GM12873 (cell line): Measurements from ENCODE around the gene FRMD3.

ENCODE experiments used
- TF ChIP-seq, protein P1 (sequence below): IDR thresholded peaks from 2 replicates; pipeline ENCODE4 v1.5.1; 2012; ENCODE audit warnings: low read depth, mild to moderate bottlenecking, moderate library complexity, low read length, control low read depth; ENCODE audit not compliant: insufficient read depth; ENCODE audit errors: missing control alignments

Gene FRMD3

DNA sequence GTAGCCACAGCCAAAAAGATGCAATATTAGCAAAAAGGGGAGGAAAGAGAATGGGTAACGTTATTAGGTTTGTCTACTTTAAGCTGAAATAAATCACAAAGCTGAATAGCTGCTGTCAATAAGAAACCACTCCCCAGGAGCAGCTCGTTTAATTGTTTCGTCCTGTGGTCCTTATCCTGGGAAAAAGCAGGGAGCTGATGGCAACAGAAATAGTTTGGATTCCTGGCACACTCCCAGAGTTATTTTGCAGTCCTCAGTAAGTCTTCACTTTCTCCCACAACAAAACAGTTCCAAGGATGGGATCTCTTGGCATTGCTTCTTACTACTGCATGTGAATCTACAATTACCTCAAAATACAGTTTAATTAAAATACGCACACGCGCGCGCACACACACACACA lies 28.8 kb downstream of the FRMD3 start:
- TF ChIP-seq, protein P1, sequence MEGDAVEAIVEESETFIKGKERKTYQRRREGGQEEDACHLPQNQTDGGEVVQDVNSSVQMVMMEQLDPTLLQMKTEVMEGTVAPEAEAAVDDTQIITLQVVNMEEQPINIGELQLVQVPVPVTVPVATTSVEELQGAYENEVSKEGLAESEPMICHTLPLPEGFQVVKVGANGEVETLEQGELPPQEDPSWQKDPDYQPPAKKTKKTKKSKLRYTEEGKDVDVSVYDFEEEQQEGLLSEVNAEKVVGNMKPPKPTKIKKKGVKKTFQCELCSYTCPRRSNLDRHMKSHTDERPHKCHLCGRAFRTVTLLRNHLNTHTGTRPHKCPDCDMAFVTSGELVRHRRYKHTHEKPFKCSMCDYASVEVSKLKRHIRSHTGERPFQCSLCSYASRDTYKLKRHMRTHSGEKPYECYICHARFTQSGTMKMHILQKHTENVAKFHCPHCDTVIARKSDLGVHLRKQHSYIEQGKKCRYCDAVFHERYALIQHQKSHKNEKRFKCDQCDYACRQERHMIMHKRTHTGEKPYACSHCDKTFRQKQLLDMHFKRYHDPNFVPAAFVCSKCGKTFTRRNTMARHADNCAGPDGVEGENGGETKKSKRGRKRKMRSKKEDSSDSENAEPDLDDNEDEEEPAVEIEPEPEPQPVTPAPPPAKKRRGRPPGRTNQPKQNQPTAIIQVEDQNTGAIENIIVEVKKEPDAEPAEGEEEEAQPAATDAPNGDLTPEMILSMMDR, result no peak

DNA sequence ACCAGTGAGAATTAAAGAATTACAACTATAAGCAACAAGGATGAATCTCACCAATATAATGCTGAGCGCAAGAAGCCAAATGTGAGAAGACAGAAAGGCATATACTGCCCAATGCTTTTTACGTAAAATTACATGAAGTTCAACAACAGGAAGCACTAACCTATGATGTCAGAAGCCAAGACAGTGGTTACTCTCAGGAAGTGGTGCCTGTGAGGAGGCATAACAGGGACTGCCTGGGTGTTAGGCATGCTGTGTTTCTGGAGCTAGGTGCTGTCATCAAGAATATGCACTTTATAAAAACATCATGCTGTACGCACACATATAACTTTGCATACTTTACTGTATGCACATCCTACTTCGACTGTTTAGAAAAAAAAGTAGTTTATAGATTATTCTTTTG lies 30.1 kb downstream of the FRMD3 start:
- TF ChIP-seq, protein P1, result no peak

DNA sequence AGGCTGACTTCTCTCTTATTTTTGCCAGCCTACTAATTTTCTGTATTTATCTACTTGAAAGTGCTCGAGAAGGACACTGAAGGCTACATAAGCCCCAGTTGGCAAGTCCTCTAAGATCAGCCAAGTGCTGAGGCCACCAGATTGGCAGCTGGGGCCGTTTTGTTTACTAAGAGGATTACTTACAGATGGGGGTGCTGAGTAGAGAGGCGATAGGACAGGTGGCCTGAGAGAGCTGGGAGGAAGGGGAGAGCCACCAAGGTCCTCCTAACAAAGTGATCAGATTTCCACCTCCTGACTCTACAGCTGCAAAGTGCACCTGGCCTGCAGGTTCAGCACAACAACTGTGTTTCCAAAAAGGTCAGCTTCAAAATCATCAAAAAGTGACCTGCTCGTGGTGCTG lies 32.9 kb downstream of the FRMD3 start:
- TF ChIP-seq, protein P1, result no peak

DNA sequence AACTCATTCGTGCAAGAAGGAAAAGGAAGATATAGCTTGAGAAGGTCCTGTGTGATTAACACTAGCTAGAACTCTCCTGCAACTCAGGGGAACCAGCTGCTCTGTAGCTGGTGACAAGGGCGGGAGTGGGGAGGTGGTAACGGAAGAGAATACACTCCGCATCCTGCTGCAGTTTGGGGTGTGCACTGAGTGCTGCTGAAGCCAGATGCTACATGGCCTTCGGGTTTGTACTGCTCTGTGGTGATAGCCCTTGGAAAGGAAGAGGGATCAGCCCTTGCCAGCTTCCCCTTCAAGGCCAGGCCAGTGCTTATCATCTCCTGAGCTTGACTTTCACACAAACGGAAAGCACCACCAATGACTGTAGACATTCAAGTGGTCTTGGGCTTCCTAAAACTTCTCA lies 34.3 kb downstream of the FRMD3 start:
- TF ChIP-seq, protein P1, result no peak

DNA sequence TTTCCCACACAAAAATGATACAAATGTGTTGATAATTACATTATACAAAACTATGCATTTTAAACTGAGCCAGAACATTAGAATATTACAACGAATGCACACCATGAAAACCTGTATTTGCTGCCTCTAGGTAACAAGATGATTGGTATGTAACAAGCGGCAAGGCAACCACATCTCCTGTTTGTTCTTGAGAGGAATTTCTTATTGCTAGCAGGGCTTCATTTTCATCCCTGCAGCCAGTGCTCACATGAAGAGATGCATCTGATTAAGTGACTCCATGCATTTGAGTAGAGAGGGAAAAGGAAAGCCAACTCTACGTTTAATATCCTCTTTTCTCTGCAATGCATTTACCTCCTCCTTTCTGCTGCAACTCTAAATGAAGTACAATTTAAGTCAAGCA lies 36.6 kb downstream of the FRMD3 start:
- TF ChIP-seq, protein P1, result no peak

DNA sequence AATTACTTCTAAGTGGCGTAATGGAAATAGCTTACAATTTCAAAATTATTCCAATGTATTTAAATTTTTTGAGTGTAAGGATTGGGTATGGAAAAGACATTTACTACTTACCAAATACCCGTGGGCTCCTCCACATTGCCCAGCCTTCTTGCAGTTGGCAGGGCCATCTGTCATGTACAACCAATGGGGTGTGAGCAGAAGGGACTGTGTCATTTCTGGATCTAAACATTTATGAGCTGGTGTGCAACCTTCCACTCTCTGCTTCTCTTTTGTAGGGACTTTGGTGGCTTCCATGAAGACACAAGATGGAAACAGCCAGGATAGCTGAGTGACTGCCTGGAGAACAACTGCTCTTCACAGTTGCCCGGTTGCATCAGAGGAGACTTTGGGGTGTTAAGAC lies 40.8 kb downstream of the FRMD3 start:
- TF ChIP-seq, protein P1, result no peak

DNA sequence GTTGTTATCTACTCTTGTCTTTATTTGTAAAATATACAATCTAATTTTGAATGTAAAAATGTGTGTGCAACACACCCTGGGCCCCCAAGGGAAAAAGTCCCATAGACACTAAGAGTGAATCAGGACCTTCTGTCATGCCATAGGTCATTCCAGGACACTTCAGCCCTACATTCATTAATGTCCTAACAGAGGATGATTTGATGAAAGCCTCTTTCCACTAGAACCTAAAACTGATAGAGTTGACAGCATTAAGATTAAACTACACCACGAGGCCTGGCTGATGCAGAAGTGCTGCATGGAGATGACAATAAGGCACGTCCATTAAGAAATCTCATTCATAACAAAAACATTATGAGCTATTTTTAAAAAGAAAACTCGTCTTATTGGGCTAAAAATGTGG lies 46.2 kb downstream of the FRMD3 start:
- TF ChIP-seq, protein P1, result no peak

DNA sequence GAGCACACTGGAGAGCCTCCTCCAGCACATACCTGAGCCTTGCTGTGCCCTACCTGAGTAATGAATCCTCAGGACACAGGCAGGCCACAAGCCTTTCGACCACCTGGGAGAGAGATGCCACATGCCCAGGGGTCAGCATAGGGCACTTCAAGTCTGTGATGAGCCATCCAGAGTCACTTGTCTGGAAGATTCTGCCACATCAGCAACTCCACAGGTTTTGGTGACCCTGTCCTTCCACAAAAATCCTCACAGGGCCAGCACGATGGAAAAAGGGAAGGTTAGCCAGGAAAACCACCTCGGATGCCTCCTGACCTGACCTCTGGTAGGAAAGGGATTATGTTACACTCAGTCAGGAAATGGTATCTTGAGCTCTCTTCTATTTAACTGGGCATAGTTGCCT lies 46.8 kb downstream of the FRMD3 start:
- TF ChIP-seq, protein P1, result no peak
